ENCODE measurements around the gene OR4Q2.

Gene OR4Q2

GRCh38 chr14:20019257-20019865 is 17.4 kb downstream of the OR4Q2 start, which contains the start of gene OR4K14:
Gene OR4K14 (minus strand): TSS chr14:20019307. CDS start chr14:20015193, 4,114 bp downstream.
- no peak for DNase-seq (ENCODE audit: low read depth)
- TF ChIP-seq CTCF (IDR thresholded peaks at IDR 0.05; ENCODE audit: insufficient read depth, low read depth, low read length, missing control alignments) = no peak
- H3K4me3 ChIP-seq (ENCODE audit: low read length) = no peak within 1 kb of the TSS

- TF ChIP-seq CTCF (IDR thresholded peaks at IDR 0.05; ENCODE audit: insufficient read depth, low read depth, low read length, missing control alignments) = no peak
- H3K4me3 ChIP-seq (ENCODE audit: low read length) = no peak overlapping the region
- no peak for DNase-seq (ENCODE audit: low read depth)
Measured at GRCh38 chr14:20031058-20031457, 29.1 kb downstream of the OR4Q2 start.

- H3K4me3 ChIP-seq (ENCODE audit: low read length) = no peak overlapping the region
- no peak for DNase-seq (ENCODE audit: low read depth)
- TF ChIP-seq CTCF (IDR thresholded peaks at IDR 0.05; ENCODE audit: insufficient read depth, low read depth, low read length, missing control alignments) = no peak
Measured at GRCh38 chr14:20035449-20035848, 33.5 kb downstream of the OR4Q2 start.

- DNase-seq (ENCODE audit: low read depth) = no peak
- TF ChIP-seq CTCF (IDR thresholded peaks at IDR 0.05; ENCODE audit: insufficient read depth, low read depth, low read length, missing control alignments) = no peak
Measured at GRCh38 chr14:20035938-20036337, 34.0 kb downstream of the OR4Q2 start, which contains the start of gene OR4K13. Gene OR4K13 (minus strand): TSS chr14:20036038. CDS start chr14:20034758, 1,280 bp downstream.

GRCh38 chr14:20044243-20044642 is 42.3 kb downstream of the OR4Q2 start:
- no peak for DNase-seq (ENCODE audit: low read depth)
- no peak overlapping the region for H3K4me3 ChIP-seq (ENCODE audit: low read length)
- no peak for TF ChIP-seq CTCF (IDR thresholded peaks at IDR 0.05; ENCODE audit: insufficient read depth, low read depth, low read length, missing control alignments)

More at GRCh38 chr14:20035938-20036337, 34.0 kb downstream of the OR4Q2 start, which contains the start of gene OR4K13:
- no peak within 1 kb of the TSS for H3K4me3 ChIP-seq (ENCODE audit: low read length)

- DNase-seq (ENCODE audit: low read depth) = no peak
- H3K4me3 ChIP-seq (ENCODE audit: low read length) = no peak overlapping the region
- TF ChIP-seq CTCF (IDR thresholded peaks at IDR 0.05; ENCODE audit: insufficient read depth, low read depth, low read length, missing control alignments) = no peak
Measured at GRCh38 chr14:20048202-20048601, 46.2 kb downstream of the OR4Q2 start.

All from epithelial cell of esophagus (primary cell).